ENCODE measurements around the gene NDUFB11. TPM values are rescaled to one million over a fixed set of nuclear protein-coding genes. Genes with fewer than 3 reads are reported as not detected.

NDUFB11 gene
- total and polyA plus RNA-seq, 2 donors (not counting 1 experiment from before 2014, with no cell fraction given) = 38.9 to 72.7 TPM

DNA sequence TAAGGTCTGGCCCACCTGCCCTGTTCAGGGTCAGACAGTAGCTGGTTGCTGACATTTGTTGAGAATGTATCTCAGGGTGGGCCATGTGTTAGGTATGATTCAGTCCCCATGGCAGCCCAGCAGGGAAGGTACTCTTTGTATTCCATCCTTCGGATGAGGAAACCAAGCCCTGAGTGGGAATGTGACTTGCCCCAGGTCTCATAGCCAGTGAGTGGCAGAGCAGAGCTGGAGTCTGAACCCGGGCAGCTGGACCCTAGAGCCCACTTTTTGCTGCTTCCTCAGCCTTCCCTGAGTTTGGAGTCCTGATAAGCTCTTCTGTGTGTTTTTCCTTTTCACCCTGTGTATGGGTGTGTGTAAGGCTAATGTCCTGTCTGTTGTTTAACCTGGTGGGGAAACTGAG lies 27.5 kb upstream of the NDUFB11 start:
- no peaks in the 10 kb centered on the region for H3K9me3 ChIP-seq (ENCODE audit: control insufficient read depth, insufficient read depth, low read depth, low read length)
- H3K27ac ChIP-seq (ENCODE audit: insufficient read depth, low read length) = no peak overlapping the region
- no peak overlapping the region for H3K4me3 ChIP-seq (replicated peaks in 1 of 4; ENCODE audit: control extremely low read depth in 1 of 4, insufficient read depth in 1 of 4, low read depth in 3 of 4, low read length in 4 of 4)
- H2AFZ ChIP-seq (ENCODE audit: low read length) = no peak overlapping the region
- H3K36me3 ChIP-seq (ENCODE audit: control insufficient read depth, insufficient read depth, low read length) = peaks cover 5% of the 10 kb centered on the region
- DNase-seq (ENCODE audit: low read depth in 2 of 2) = no peak
- no peak overlapping the region for H3K9ac ChIP-seq (ENCODE audit: insufficient read depth, low read length)
- no peaks in the 10 kb centered on the region for H3K27me3 ChIP-seq (ENCODE audit: control insufficient read depth, insufficient read depth, low read length)
- H3K4me1 ChIP-seq (ENCODE audit: control insufficient read depth, extremely low read depth, insufficient read depth, low read length) = no peaks in the 10 kb centered on the region
- H4K20me1 ChIP-seq (ENCODE audit: control insufficient read depth, extremely low read depth, insufficient read depth, low read length) = no peaks in the 10 kb centered on the region
- TF ChIP-seq, protein P1, sequence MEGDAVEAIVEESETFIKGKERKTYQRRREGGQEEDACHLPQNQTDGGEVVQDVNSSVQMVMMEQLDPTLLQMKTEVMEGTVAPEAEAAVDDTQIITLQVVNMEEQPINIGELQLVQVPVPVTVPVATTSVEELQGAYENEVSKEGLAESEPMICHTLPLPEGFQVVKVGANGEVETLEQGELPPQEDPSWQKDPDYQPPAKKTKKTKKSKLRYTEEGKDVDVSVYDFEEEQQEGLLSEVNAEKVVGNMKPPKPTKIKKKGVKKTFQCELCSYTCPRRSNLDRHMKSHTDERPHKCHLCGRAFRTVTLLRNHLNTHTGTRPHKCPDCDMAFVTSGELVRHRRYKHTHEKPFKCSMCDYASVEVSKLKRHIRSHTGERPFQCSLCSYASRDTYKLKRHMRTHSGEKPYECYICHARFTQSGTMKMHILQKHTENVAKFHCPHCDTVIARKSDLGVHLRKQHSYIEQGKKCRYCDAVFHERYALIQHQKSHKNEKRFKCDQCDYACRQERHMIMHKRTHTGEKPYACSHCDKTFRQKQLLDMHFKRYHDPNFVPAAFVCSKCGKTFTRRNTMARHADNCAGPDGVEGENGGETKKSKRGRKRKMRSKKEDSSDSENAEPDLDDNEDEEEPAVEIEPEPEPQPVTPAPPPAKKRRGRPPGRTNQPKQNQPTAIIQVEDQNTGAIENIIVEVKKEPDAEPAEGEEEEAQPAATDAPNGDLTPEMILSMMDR (conservative IDR thresholded peaks at IDR 0.05 in 1 of 2, IDR thresholded peaks at IDR 0.05 in 1 of 2; ENCODE audit: low read depth in 1 of 2, low read length in 2 of 2) = no peak
- TF ChIP-seq EZH2 (IDR thresholded peaks at IDR 0.05; ENCODE audit: low read length, missing control alignments) = no peak
- H3K4me2 ChIP-seq (ENCODE audit: extremely low read depth, insufficient read depth, low read length) = no peak overlapping the region
- H3K79me2 ChIP-seq (ENCODE audit: control insufficient read depth, insufficient read depth, low read length) = peaks cover 2% of the 10 kb centered on the region

DNA sequence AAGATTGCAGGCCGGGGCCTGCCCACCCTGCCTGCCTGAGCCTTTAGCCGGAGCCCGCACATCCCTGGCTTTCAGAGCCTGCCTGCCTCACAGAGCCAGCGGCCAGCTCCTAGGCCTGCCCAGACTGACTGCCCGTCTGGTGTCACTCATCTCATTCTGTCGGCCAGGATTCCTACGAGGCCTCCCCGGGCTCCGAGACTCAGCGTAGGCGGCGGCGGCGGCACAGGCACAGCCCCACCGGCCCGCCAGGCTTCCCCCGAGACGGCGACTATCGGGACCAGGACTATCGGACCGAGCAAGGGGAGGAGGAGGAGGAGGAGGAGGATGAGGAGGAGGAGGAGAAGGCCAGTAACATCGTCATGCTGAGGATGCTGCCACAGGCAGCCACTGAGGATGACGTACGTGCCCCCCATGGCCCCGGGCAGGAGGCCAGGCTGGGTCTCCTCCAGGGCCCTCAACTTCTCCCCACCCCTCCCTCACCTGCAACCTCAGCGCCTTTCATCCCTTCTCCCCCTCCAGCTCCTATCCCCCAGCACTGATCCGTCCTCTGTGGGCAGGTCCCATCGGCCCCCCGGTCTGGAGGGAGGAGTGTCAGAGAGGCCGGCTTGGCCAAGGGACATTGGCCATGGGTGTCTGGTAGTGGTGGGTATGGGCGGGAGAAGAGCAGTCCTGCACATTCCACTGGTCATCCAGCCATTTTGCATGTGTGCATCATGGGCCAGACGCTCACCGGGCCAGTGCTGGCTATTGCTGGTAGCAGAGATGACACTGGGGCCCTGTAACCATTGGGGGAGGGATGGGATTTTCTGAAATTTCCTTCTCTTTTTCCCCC lies 26.6 kb upstream of the NDUFB11 start:
- H3K4me3 ChIP-seq (replicated peaks in 1 of 4; ENCODE audit: control extremely low read depth in 1 of 4, insufficient read depth in 1 of 4, low read depth in 3 of 4, low read length in 4 of 4) = no peak overlapping the region
- no peak overlapping the region for H3K27ac ChIP-seq (ENCODE audit: insufficient read depth, low read length)
- no peak for TF ChIP-seq EZH2 (IDR thresholded peaks at IDR 0.05; ENCODE audit: low read length, missing control alignments)
- TF ChIP-seq, protein P1 (conservative IDR thresholded peaks at IDR 0.05 in 1 of 2, IDR thresholded peaks at IDR 0.05 in 1 of 2; ENCODE audit: low read depth in 1 of 2, low read length in 2 of 2) = no peak
- no peaks in the 10 kb centered on the region for H3K27me3 ChIP-seq (ENCODE audit: control insufficient read depth, insufficient read depth, low read length)
- H3K36me3 ChIP-seq (ENCODE audit: control insufficient read depth, insufficient read depth, low read length) = peaks cover 5% of the 10 kb centered on the region
- no peak overlapping the region for H3K4me2 ChIP-seq (ENCODE audit: extremely low read depth, insufficient read depth, low read length)
- H3K9ac ChIP-seq (ENCODE audit: insufficient read depth, low read length) = no peak overlapping the region
- H4K20me1 ChIP-seq (ENCODE audit: control insufficient read depth, extremely low read depth, insufficient read depth, low read length) = no peaks in the 10 kb centered on the region
- H2AFZ ChIP-seq (ENCODE audit: low read length) = no peak overlapping the region
- DNase-seq (ENCODE audit: low read depth in 2 of 2) = no peak
- no peaks in the 10 kb centered on the region for H3K4me1 ChIP-seq (ENCODE audit: control insufficient read depth, extremely low read depth, insufficient read depth, low read length)
- peaks cover 6% of the 10 kb centered on the region for H3K79me2 ChIP-seq (ENCODE audit: control insufficient read depth, insufficient read depth, low read length)
- H3K9me3 ChIP-seq (ENCODE audit: control insufficient read depth, insufficient read depth, low read depth, low read length) = no peaks in the 10 kb centered on the region

DNA sequence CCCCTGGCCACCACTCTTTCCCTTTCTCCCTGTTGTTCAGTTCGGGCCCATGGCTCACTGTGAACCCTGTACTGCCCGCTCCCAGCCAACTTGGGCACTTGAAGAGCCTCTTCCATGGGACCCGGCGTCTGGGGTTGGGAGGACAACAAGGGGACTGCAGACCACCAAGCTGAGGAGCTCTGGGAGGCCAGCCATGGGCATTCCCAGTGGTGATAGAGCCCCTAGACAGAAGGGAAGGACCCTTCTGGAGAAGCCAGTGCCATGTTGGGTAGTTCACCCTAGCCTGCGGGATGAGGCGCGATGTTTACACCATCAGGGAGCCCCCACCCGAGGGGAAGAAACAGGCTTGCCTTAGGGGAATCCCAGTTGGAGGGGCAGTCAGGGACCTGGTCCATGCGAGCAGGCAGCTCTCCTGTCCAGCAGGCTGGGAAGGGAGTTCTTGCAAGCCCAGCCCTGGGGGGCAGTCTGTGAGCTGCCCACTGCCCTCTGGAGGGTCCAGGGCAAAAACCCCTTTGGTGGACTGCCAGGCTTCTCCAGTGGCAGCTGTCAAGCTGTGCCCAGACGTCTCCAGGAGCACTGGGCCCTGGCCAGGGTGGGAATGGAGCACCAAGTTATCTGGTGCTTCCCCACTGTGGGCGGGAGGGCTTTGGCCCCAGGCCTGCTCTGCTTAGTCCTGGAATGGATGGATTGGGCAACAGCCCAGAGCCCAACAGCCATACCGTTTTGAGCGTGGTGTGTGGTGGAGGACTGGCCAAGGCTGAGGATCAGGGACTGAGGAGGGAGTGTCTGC lies 25.4 kb upstream of the NDUFB11 start:
- Histone ChIP-seq H3K9me3 (ENCODE audit: control insufficient read depth, insufficient read depth, low read depth, low read length) (no peaks in the 10 kb centered on the region), H3K4me2 (ENCODE audit: extremely low read depth, insufficient read depth, low read length) (no peak overlapping the region), H2AFZ (ENCODE audit: low read length) (no peak overlapping the region), H3K36me3 (ENCODE audit: control insufficient read depth, insufficient read depth, low read length) (peaks cover 5% of the 10 kb centered on the region), H3K79me2 (ENCODE audit: control insufficient read depth, insufficient read depth, low read length) (peaks cover 6% of the 10 kb centered on the region), H3K4me3 (replicated peaks in 1 of 4; ENCODE audit: control extremely low read depth in 1 of 4, insufficient read depth in 1 of 4, low read depth in 3 of 4, low read length in 4 of 4) (no peak overlapping the region), H3K9ac (ENCODE audit: insufficient read depth, low read length) (no peak overlapping the region), H3K27ac (ENCODE audit: insufficient read depth, low read length) (no peak overlapping the region), H4K20me1 (ENCODE audit: control insufficient read depth, extremely low read depth, insufficient read depth, low read length) (no peaks in the 10 kb centered on the region), H3K4me1 (ENCODE audit: control insufficient read depth, extremely low read depth, insufficient read depth, low read length) (no peaks in the 10 kb centered on the region), H3K27me3 (ENCODE audit: control insufficient read depth, insufficient read depth, low read length) (no peaks in the 10 kb centered on the region)
- TF ChIP-seq, protein P1 (conservative IDR thresholded peaks at IDR 0.05 in 1 of 2, IDR thresholded peaks at IDR 0.05 in 1 of 2; ENCODE audit: low read depth in 1 of 2, low read length in 2 of 2) = no peak
- DNase-seq (ENCODE audit: low read depth in 2 of 2) = peak; percentile 39 to 63

All from fibroblast of lung (primary cell).